Astrocyte (in vitro differentiated cells and primary cell): ENCODE measurements around the gene HAUS3.

Experiments
- EZH2 ChIP-seq: IDR thresholded peaks from 2 replicates; pipeline ENCODE4 v1.6.1; 2012; ENCODE audit warnings: mild to moderate bottlenecking, low read length, inconsistent platforms; ENCODE audit not compliant: insufficient read depth
- TF ChIP-seq, protein P1 (sequence below): IDR thresholded peaks from 2 replicates; pipeline ENCODE4 v1.5.1; 2011; ENCODE audit warnings: low read depth, mild to moderate bottlenecking, inconsistent platforms, low read length, moderate library complexity; ENCODE audit not compliant: insufficient read depth

DNA sequence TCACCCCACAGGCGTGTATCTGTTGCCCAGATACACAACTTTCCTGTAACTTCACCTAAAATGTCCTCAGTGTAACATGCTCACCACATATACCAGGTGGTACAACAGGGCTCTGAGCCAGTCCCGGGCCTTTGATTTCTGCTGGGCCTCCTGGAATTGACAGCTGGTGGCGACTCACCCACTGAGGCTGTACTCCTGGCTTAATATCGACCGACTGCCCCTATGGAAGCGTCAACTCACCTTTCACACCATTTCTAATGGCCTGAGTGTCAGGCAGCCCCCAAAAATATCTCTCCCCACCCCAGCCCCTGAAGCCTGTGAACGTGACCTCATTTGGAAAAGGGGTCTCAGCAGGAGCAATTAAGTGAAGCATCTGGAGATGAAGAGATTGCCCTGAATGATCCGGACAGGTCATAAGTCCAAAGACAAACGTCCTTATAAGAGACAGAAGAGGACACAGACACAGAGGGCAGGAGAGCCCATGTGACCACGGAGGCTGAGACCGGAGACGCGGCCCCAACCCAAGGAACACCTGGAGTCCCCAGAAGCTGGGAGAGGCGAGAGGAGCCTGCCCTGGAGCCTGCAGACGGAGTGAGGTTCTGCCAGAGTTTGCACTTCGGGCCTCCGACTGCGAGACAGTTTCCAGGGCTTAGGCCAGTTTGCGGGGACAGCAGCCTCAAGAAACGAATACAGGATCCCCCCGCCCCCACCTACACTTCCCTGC lies 32.6 kb upstream of the HAUS3 start:
- TF ChIP-seq, protein P1, sequence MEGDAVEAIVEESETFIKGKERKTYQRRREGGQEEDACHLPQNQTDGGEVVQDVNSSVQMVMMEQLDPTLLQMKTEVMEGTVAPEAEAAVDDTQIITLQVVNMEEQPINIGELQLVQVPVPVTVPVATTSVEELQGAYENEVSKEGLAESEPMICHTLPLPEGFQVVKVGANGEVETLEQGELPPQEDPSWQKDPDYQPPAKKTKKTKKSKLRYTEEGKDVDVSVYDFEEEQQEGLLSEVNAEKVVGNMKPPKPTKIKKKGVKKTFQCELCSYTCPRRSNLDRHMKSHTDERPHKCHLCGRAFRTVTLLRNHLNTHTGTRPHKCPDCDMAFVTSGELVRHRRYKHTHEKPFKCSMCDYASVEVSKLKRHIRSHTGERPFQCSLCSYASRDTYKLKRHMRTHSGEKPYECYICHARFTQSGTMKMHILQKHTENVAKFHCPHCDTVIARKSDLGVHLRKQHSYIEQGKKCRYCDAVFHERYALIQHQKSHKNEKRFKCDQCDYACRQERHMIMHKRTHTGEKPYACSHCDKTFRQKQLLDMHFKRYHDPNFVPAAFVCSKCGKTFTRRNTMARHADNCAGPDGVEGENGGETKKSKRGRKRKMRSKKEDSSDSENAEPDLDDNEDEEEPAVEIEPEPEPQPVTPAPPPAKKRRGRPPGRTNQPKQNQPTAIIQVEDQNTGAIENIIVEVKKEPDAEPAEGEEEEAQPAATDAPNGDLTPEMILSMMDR: no peak
- TF ChIP-seq EZH2: no peak
